Posterior vena cava (tissue), 2 donors: Measurements from ENCODE around the gene TRAF3IP1. TPM values are rescaled to one million over a fixed set of nuclear protein-coding genes. Genes with fewer than 3 reads are reported as not detected.
A peak's percentile ranks its signal among the peaks of the same experiment; 100 is the strongest.

ENCODE experiments used
- DNase-seq: peaks from one replicate; pipeline ENCODE4 v3.0.0-alpha.2; 2020; ENCODE audit warnings: low spot score
- intact Hi-C, 2 donors: fragments of 100-400 bp; cut with DNase I; formaldehyde crosslinking; loops; one replicate each; pipeline versions ENCODE4 v1.14.1 to v1.14.2; 2022 to 2023
- total RNA-seq, 2 donors: library from RNA; stranded (reverse); fragmentation: NEBNext Ultra II Directional; extraction: Animal tissue kit (Norgen Biotek cat#: 25700); gene quantifications; one replicate each; pipeline ENCODE4 v1.2.1, GENCODE V29; 2021
- donor health status: DM: yes; HTN: yes; CAD: no.
- donor health status: DM: yes; HTN: yes; CAD: no.

TRAF3IP1 gene
- total RNA-seq, 2 donors from 2014 or later, result 27.1 to 37.2 TPM

- intact Hi-C loops, result no loop called here
- DNase-seq, result peak; percentile 78
Observed at GRCh38 chr2:238286987-238287736, 33.2 kb upstream of the TRAF3IP1 start.

- DNase-seq, result peak; percentile 88
- intact Hi-C loops, result no loop called here
Observed at GRCh38 chr2:238287737-238288649, 32.3 kb upstream of the TRAF3IP1 start, which contains the start of gene PER2. PER2 (minus strand) TSS chr2:238288610; CDS start chr2:238277936, 10,674 bp downstream.

GRCh38 chr2:238288650-238289573, 31.4 kb upstream of the TRAF3IP1 start:
- intact Hi-C loops, result no loop called here

GRCh38 chr2:238289574-238289973, 30.7 kb upstream of the TRAF3IP1 start:
- intact Hi-C loops, result no loop called here
- DNase-seq, result peak; percentile 60

More at GRCh38 chr2:238288650-238289573, 31.4 kb upstream of the TRAF3IP1 start:
- peak; percentile 100 for DNase-seq

GRCh38 chr2:238290091-238290509, 30.2 kb upstream of the TRAF3IP1 start:
- intact Hi-C loops, result no loop called here
- DNase-seq, result peak; percentile 73

GRCh38 chr2:238290715-238291549, 29.4 kb upstream of the TRAF3IP1 start:
- DNase-seq, result peak; percentile 62
- intact Hi-C loops, result no loop called here

- DNase-seq, result peak; percentile 66
- intact Hi-C loops, result no loop called here
Observed at GRCh38 chr2:238291550-238292281, 28.6 kb upstream of the TRAF3IP1 start.

GRCh38 chr2:238294046-238294392, 26.3 kb upstream of the TRAF3IP1 start:
- DNase-seq, result peak; percentile 54
- intact Hi-C loops, result no loop called here

- peak; percentile 71 for DNase-seq
- intact Hi-C loops, result no loop called here
Observed at GRCh38 chr2:238294393-238295143, 25.8 kb upstream of the TRAF3IP1 start.

GRCh38 chr2:238295144-238296112, 24.9 kb upstream of the TRAF3IP1 start:
- peak; percentile 52 for DNase-seq
- intact Hi-C loops, result no loop called here

GRCh38 chr2:238296638-238297457, 23.5 kb upstream of the TRAF3IP1 start:
- intact Hi-C loops, result no loop called here
- DNase-seq, result peak; percentile 60

- intact Hi-C loops, result no loop called here
Observed at GRCh38 chr2:238299803-238300202, 20.5 kb upstream of the TRAF3IP1 start.

GRCh38 chr2:238302087-238302486, 18.2 kb upstream of the TRAF3IP1 start:
- no peak for DNase-seq
- intact Hi-C loops, result no loop called here

More at GRCh38 chr2:238299803-238300202, 20.5 kb upstream of the TRAF3IP1 start:
- peak; percentile 31 for DNase-seq

GRCh38 chr2:238302751-238303150, 17.6 kb upstream of the TRAF3IP1 start:
- DNase-seq, result peak; percentile 77
- intact Hi-C loops, result no loop called here

- DNase-seq, result peak; percentile 69
Observed at GRCh38 chr2:238304116-238304515, 16.2 kb upstream of the TRAF3IP1 start.

More at GRCh38 chr2:238304116-238304515, 16.2 kb upstream of the TRAF3IP1 start:
- intact Hi-C loops, result no loop called here
